ENCODE data around the gene PPP6R1. TPM values are rescaled to one million over a fixed set of nuclear protein-coding genes. Genes with fewer than 3 reads are reported as not detected.
"Not testable (repeated sequence)": the region's sequence is repeated elsewhere in the genome, so short reads cannot be mapped to it uniquely, and the experiment has no call there.

Gene PPP6R1
- total RNA-seq, 1 experiment from 2014 or later: 113 TPM

DNA sequence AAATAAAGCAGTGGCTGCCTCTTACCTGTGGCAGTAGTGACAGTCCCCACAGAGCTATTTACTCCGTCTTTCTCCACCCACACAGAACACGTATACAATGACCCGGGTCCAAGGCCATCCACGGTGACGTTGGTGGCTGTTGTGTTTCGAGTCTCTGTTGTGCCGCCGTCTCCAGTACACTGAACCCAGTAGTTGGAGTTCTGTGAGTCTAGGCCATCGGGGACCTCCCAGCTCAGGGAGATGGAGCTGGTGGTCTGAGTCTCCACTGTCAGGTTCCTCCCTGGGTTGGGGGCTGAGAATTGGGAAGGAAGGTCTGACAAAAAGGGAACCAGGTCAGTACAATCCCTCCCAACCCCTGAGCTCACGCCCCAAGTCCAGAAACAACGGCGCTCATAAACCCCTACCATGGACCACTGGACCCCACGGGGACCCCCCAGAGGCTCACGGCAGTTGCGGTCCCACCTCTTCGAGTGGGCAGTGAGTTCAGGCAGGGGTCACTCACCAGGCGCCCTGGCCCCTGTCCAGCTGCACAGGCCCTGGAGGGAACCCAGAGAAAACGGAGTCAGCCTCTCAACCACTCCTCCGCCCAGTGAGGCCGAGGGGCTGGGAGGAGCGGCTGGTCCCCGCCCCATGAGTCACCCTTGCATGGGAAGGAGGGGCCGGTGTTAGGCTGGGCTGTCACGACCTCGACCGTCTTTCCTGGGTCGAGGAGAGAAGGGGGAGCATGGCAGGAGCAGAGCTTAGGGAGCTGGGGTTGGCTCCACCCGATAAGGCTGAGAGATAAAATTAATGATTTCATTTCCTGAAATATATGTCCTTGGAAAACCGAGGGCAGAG, 51.9 kb downstream of the PPP6R1 start:
- intact Hi-C loops (cut with micrococcal nuclease; ENCODE audit: unreplicated experiment): loop anchor here (5.0 kb wide), 1 partner anchor 35 kb away; no protein-coding TSS in a partner anchor
- Mint-ChIP-seq H3K9me3 (ENCODE audit: unreplicated experiment) (no peaks in the 10 kb centered on the region), H3K27me3 (ENCODE audit: insufficient read depth, unreplicated experiment) (no peaks in the 10 kb centered on the region), H3K36me3 (ENCODE audit: insufficient read depth, unreplicated experiment) (peaks cover 6% of the 10 kb centered on the region), H3K4me3 (ENCODE audit: unreplicated experiment) (peak overlapping the region; percentile 68), H3K4me1 (ENCODE audit: low read depth, unreplicated experiment) (peaks cover 19% of the 10 kb centered on the region), H3K27ac (ENCODE audit: unreplicated experiment) (peak overlapping the region; percentile 92)
- TF ChIP-seq, protein P1, sequence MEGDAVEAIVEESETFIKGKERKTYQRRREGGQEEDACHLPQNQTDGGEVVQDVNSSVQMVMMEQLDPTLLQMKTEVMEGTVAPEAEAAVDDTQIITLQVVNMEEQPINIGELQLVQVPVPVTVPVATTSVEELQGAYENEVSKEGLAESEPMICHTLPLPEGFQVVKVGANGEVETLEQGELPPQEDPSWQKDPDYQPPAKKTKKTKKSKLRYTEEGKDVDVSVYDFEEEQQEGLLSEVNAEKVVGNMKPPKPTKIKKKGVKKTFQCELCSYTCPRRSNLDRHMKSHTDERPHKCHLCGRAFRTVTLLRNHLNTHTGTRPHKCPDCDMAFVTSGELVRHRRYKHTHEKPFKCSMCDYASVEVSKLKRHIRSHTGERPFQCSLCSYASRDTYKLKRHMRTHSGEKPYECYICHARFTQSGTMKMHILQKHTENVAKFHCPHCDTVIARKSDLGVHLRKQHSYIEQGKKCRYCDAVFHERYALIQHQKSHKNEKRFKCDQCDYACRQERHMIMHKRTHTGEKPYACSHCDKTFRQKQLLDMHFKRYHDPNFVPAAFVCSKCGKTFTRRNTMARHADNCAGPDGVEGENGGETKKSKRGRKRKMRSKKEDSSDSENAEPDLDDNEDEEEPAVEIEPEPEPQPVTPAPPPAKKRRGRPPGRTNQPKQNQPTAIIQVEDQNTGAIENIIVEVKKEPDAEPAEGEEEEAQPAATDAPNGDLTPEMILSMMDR (IDR thresholded peaks at IDR 0.05; ENCODE audit: insufficient read depth in 1 of 2, low read depth in 1 of 2, low read length in 1 of 2, severe bottlenecking in 1 of 2, unreplicated experiment in 1 of 2): no peak
- peak; percentile 88 to 91 for DNase-seq
- no peaks in the 10 kb centered on the region for H3K27me3 ChIP-seq (replicated peaks; ENCODE audit: control insufficient read depth, insufficient read depth, low read length)
- BruUV-seq (replicated peaks): TSS peak; percentile 67
- H3K36me3 ChIP-seq (ENCODE audit: control insufficient read depth, insufficient read depth, low read length): no peaks in the 10 kb centered on the region
- H3K9me3 ChIP-seq: no peaks in the 10 kb centered on the region
- POLR2A ChIA-PET: interaction anchor here (0.6 to 1.2 kb wide), 3 partner anchors 73 to 240 kb away, joined by 3 to 4 read pairs (median 3); partner anchors contain the start of genes HSPBP1 and UBE2S
- CTCF ChIA-PET: interaction anchor here (0.6 to 1.0 kb wide), 2 partner anchors 27 to 213 kb away, joined by 3 read pairs; no protein-coding TSS in a partner anchor
- peak overlapping the region; percentile 8; the same call in 1 of the 2 replicates for H3K4me3 ChIP-seq (ENCODE audit: low read depth, low read length)
- peaks cover 26% of the 10 kb centered on the region for H3K4me1 ChIP-seq

DNA sequence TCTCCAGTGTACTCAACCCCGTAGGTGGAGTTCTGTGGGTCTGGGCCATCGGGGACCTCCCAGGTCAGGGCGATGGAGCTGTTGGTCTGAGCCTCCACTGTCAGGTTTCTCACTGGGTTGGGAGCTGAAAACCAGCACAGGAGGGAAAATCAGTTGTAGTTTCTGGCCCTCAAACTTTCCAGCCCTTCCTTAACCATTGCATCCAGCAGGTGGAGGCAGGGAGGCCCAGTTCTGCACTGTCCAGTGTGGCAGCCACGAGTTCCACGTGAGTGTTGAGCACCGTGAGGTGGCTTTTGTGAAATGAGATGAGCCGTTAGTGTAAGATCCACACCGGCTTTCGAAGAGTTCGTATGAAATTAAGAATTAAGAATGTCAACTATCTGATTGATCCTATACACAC, 56.6 kb downstream of the PPP6R1 start:
- H3K36me3 Mint-ChIP-seq (ENCODE audit: insufficient read depth, unreplicated experiment); H3K27ac Mint-ChIP-seq (ENCODE audit: unreplicated experiment); H3K27me3 ChIP-seq (replicated peaks; ENCODE audit: control insufficient read depth, insufficient read depth, low read length); H3K9me3 ChIP-seq; CTCF ChIA-PET; H3K4me3 ChIP-seq (ENCODE audit: low read depth, low read length); intact Hi-C loops (cut with micrococcal nuclease; ENCODE audit: unreplicated experiment); H3K9me3 Mint-ChIP-seq (ENCODE audit: unreplicated experiment); H3K36me3 ChIP-seq (ENCODE audit: control insufficient read depth, insufficient read depth, low read length); H3K4me1 Mint-ChIP-seq (ENCODE audit: low read depth, unreplicated experiment); H3K4me1 ChIP-seq; H3K4me3 Mint-ChIP-seq (ENCODE audit: unreplicated experiment); BruUV-seq (replicated peaks); H3K27me3 Mint-ChIP-seq (ENCODE audit: insufficient read depth, unreplicated experiment); POLR2A ChIA-PET: not testable (repeated sequence)
- DNase-seq: peak in 1 of 2 experiments; percentile 40
- TF ChIP-seq, protein P1 (IDR thresholded peaks at IDR 0.05; ENCODE audit: insufficient read depth in 1 of 2, low read depth in 1 of 2, low read length in 1 of 2, severe bottlenecking in 1 of 2, unreplicated experiment in 1 of 2): peak in 1 of 2 experiments; percentile 40

DNA sequence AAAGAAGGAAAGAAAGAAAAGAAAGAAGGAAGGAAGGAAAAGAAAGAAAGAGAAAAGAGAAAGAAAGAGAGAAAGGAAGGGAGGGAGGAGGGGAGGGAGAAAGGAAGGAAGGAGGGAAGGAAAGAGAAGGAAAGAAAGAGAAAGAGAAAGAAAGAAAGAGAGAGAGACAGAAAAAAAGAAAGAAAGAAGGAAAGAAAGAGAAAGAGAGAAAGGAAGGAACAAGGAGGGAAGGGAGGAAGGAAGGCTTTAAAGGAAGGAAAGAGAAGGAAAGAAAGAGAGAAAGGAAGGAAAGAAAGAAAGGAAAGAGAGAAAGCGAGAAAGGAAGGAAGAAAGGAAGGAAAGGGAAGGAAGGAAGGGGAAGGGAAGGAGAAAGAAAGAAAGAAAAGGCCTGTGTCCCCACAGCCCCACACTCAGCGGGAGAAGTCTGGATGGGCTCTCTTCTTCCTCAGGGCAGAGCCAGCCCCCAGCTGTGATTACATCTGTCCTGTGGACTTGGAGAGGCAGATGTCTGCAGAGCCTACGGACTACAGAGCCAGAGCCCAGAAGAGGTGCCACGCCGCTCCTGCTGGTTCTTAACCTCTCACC, 59.1 kb downstream of the PPP6R1 start:
- CTCF ChIA-PET: no interaction called here
- H3K9me3 Mint-ChIP-seq (ENCODE audit: unreplicated experiment): no peaks in the 10 kb centered on the region
- no peak overlapping the region for H3K27ac Mint-ChIP-seq (ENCODE audit: unreplicated experiment)
- H3K9me3 ChIP-seq: no peaks in the 10 kb centered on the region
- no peak overlapping the region for H3K4me3 ChIP-seq (ENCODE audit: low read depth, low read length)
- intact Hi-C loops (cut with micrococcal nuclease; ENCODE audit: unreplicated experiment): no loop called here
- H3K36me3 Mint-ChIP-seq (ENCODE audit: insufficient read depth, unreplicated experiment): no peaks in the 10 kb centered on the region
- H3K36me3 ChIP-seq (ENCODE audit: control insufficient read depth, insufficient read depth, low read length): no peaks in the 10 kb centered on the region
- TF ChIP-seq, protein P1 (IDR thresholded peaks at IDR 0.05; ENCODE audit: insufficient read depth in 1 of 2, low read depth in 1 of 2, low read length in 1 of 2, severe bottlenecking in 1 of 2, unreplicated experiment in 1 of 2): no peak
- BruUV-seq (replicated peaks): no TSS peak
- no peaks in the 10 kb centered on the region for H3K27me3 ChIP-seq (replicated peaks; ENCODE audit: control insufficient read depth, insufficient read depth, low read length)
- no peaks in the 10 kb centered on the region for H3K27me3 Mint-ChIP-seq (ENCODE audit: insufficient read depth, unreplicated experiment)
- POLR2A ChIA-PET: no interaction called here
- H3K4me3 Mint-ChIP-seq (ENCODE audit: unreplicated experiment): no peak overlapping the region
- no peak for DNase-seq
- no peaks in the 10 kb centered on the region for H3K4me1 ChIP-seq
- no peaks in the 10 kb centered on the region for H3K4me1 Mint-ChIP-seq (ENCODE audit: low read depth, unreplicated experiment)

Measured in Caco-2 (cell line).